8988T (cell line): ENCODE results near the gene MUC4.
"Not testable (repeated sequence)": the region's sequence is repeated elsewhere in the genome, so short reads cannot be mapped to it uniquely, and the experiment has no call there.

Experiments used
- DNase-seq: peaks from one replicate; pipeline ENCODE4 v3.0.0; 2011

MUC4 gene

GRCh38 chr3:195736866-195737490, 74.8 kb downstream of the MUC4 start:
- DNase-seq, result no peak

DNA sequence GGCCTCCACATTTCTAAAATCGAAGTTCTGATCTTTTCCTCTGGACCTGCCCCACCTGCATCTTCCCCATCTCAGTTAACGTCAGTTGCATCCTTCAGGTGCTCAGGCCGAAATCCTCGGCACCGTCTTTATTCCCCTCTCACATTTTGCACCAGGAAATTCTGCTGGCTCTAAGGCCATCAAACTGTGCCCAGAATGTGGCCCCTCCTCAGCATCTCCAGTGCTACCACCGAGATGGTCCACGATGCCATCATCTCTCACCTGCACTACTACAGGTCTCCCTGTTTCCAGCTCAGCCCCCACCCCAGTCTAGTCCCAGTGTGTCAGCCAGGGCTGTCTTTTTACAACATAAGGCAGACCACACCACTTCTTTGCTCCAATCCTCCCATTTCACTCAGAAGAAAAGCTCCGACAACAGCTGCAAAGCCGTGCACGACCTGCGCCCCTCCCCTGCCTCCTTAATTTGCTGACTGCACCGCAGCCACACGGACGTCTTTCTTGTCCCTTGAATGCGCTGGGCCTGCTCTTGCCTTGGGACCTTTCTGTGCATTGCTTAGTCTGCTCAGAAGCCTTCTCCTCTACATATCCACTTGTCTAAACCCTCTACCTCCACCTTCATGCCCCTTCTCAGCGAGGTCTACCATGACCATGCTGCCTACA, 76.6 kb downstream of the MUC4 start:
- DNase-seq, result no peak

- no peak for DNase-seq
These were observed 78.8 kb downstream of the MUC4 start for GRCh38 chr3:195732940-195733339.

GRCh38 chr3:195731356-195731905, 80.3 kb downstream of the MUC4 start:
- no peak for DNase-seq

GRCh38 chr3:195729476-195730251, 82.1 kb downstream of the MUC4 start:
- DNase-seq, result no peak

DNA sequence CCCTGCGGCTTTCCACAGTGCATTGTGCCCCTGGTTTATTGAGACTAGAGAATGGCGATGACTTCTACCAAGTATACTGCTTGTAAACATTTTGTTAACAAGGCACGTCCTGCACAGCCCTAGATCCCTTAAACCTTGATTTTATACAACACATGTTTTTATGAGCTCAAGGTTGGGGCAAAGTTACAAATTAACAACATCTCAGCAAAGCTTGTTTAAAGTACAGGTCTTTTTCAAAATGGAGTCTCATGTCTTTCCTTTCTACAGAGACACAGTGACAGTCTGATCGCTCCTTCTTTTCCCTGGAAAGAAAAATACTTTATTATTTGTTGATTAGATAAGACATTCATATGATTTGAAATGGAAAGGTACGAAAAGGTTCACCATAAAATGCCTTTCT, 82.9 kb downstream of the MUC4 start:
- not testable (repeated sequence) for DNase-seq

DNA sequence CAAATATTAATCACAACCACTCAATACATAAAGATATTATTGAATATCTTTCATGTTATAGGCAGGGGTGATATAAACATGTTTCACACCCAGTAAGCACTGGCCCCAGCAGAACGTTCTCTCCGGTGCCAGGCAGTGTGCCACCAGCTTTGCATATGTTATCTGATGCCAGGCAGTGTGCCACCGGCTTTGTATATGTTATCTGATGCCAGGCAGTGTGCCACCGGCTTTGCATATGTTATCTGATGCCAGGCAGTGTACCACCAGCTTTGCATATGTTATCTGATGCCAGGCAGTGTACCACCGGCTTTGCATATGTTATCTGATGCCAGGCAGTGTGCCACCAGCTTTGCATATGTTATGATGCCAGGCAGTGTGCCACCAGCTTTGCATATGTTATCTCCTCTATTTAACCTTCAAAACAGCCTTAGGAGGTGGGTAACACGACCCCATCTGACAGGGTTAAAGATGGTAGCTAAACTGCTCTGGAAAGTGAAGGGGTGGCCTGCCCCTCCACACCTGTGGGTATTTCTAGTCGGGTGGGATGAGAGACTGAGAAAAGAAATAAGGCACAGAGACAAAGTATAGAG, 84.0 kb downstream of the MUC4 start:
- no peak for DNase-seq

DNA sequence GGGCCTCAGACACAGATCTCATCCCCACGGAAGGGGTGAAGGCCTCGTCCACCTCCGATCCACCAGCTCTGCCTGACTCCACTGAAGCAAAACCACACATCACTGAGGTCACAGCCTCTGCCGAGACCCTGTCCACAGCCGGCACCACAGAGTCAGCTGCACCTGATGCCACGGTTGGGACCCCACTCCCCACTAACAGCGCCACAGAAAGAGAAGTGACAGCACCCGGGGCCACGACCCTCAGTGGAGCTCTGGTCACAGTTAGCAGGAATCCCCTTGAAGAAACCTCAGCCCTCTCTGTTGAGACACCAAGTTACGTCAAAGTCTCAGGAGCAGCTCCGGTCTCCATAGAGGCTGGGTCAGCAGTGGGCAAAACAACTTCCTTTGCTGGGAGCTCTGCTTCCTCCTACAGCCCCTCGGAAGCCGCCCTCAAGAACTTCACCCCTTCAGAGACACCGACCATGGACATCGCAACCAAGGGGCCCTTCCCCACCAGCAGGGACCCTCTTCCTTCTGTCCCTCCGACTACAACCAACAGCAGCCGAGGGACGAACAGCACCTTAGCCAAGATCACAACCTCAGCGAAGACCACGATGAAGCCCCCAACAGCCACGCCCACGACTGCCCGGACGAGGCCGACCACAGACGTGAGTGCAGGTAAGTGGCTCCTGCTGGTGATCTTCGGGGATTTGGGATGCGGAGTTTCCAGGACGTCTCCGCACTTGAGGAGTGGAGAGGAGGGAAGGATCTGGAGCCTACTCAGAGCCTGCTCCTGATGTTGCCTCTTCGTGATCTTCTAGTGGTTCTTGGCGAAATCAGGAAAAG, 85.6 kb downstream of the MUC4 start:
- not testable (repeated sequence) for DNase-seq

DNA sequence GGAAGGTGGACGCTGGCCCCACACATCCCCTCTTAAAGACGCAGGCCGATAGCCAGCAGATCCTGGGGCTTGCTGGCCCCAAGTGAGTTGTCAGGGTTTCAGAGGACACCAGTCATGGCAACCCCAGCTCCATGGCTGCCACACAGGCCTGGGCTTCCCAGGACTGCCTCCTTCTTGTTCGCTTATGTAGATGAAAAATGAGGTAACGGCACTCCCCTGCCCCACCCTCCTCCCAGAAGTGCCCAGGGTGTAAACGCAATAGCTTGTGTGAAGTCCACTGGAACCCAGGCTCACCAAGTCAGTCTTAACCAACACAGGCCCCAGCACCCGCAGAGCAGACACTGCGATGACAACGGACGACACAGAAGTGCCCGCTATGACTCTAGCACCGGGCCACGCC, 87.4 kb downstream of the MUC4 start:
- DNase-seq, result not testable (repeated sequence)

DNA sequence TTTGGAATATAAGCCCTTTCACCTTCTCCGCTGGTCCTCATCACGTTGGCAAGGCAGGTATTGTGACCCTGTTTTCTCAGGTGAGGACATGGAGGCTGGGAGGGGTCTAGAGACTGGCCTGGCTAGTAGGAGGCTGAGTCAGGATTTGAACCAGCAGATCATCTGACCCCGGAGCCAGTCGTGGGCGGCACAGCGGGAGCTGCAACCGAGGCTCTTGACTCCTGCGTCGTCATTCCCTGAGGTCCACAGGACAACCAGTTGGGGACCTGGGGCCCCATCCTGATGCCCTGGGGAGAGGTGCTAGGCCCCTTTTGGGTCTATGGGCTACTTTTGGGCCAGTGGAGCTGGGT, 88.8 kb downstream of the MUC4 start:
- not testable (repeated sequence) for DNase-seq

- DNase-seq, result not testable (repeated sequence)
These were observed 89.4 kb downstream of the MUC4 start for GRCh38 chr3:195722139-195722995.

DNA sequence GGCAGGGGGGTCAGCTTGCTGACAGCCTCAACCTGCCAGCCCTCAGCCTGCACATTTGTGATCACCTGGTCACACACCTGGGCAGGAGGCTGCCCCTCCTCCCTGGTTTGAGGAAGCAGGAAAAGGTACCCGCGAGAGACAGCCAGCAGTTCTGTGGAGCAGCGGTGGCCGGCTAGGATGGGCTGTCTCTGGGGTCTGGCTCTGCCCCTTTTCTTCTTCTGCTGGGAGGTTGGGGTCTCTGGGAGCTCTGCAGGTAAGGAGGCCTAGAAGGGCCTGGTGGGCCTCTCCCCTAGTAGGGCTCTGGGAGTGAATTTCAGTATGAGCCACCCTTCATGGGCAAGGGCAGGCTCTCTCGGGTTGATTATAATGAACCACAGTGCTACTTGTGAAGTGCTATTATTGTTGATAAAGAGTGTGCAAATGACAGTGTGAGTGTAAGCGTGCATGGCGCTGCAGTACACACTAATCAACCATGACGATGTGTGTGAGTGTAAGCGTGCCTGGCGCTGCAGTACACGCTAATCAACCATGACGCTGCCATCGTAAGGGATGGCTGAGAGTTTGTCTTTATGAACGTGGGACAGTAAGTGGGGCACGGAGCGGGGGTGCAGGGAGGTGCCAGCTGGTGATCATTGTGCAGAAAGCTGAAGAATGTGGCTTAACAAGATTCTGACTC, 90.8 kb downstream of the MUC4 start, which contains the start of gene MUC20:
Gene MUC20, plus strand, starts transcription at position 148 of the 676 bp plus-strand sequence. Its CDS starts 30 bp downstream, at position 178.
- not testable (repeated sequence) for DNase-seq

DNA sequence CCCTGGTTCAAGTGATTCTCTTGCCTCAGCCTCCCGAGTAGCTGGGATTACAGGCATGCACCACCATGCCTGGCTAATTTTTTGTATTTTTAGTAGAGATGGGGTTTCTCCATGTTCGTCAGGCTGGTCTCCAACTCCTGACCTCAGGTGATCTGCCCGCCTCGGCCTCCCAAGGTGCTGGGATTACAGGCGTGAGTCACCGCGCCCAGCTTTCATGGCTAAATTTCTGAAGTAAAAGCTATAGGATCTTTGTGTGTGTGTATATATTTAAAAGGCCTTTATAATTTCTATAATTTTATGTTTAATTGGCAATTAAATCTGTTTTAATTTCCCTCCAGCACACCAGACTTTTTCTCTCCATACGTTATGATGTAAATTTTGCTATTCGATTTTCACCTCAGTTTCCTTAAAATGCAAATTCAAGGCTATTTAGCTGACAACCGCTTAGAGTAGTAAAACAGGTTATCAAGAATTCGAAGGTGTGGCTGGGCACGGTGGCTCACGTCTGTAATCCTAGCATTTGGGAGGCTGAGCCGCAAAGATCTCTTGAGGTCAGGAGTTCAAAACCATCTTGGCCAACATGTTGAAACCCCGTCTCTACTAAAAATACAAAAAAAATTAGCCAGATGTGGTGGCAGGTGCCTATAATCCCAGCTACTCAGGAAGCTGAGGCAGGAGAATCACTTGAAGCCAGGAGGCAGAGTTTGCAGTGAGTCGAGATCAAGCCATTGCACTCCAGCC, 92.0 kb downstream of the MUC4 start:
- not testable (repeated sequence) for DNase-seq

- DNase-seq, result no peak
These were observed 93.2 kb downstream of the MUC4 start for GRCh38 chr3:195718477-195718984.

- DNase-seq, result no peak
These were observed 93.8 kb downstream of the MUC4 start for GRCh38 chr3:195717852-195718476.

GRCh38 chr3:195717416-195717815, 94.3 kb downstream of the MUC4 start:
- no peak for DNase-seq

- DNase-seq, result no peak
These were observed 96.0 kb downstream of the MUC4 start for GRCh38 chr3:195715583-195716266.

GRCh38 chr3:195715134-195715533, 96.6 kb downstream of the MUC4 start:
- DNase-seq, result no peak
